Endothelial cell of umbilical vein (primary cell): ENCODE data around the gene SLC5A4.

ENCODE experiments used
- CTCF ChIP-seq, 2 donors: IDR thresholded peaks; 1 replicate in 1 of 2; 2 replicates in 1 of 2; pipeline ENCODE4 v1.5.1; 2011; ENCODE audit warnings: low read length in 2 of 2, mild to moderate bottlenecking in 2 of 2, moderate library complexity in 2 of 2, control low read depth in 1 of 2, inconsistent platforms in 1 of 2, low read depth in 1 of 2; ENCODE audit not compliant: insufficient read depth in 1 of 2; ENCODE audit errors: extremely low read depth in 1 of 2
- EZH2 ChIP-seq: IDR thresholded peaks from 2 replicates; pipeline ENCODE4 v1.6.1; 2012; ENCODE audit warnings: borderline replicate concordance, low read depth, mild to moderate bottlenecking, moderate library complexity, low read length, inconsistent platforms; ENCODE audit not compliant: severe bottlenecking
- FOS ChIP-seq: IDR thresholded peaks from 2 replicates; pipeline ENCODE4 v1.6.1; 2011; ENCODE audit warnings: mild to moderate bottlenecking, low read length, moderate library complexity, borderline replicate concordance; ENCODE audit not compliant: insufficient read depth
- GATA2 ChIP-seq: IDR thresholded peaks from 2 replicates; pipeline ENCODE4 v1.7.0; 2011; ENCODE audit warnings: low read depth, mild to moderate bottlenecking, moderate library complexity, mixed read lengths, low read length; ENCODE audit not compliant: insufficient read length, insufficient read depth
- MAX ChIP-seq: IDR thresholded peaks from 2 replicates; pipeline ENCODE4 v1.6.1; 2011; ENCODE audit not compliant: insufficient read depth, insufficient read length
- MYC ChIP-seq: IDR thresholded peaks from one replicate; pipeline ENCODE4 v1.6.1; 2011; ENCODE audit warnings: mild to moderate bottlenecking, low read depth, low read length
- POLR2A ChIP-seq: IDR thresholded peaks from 2 replicates; pipeline ENCODE4 v1.6.1; 2012; ENCODE audit warnings: low read depth, mild to moderate bottlenecking, control low read depth, low read length
- POLR2AphosphoS5 ChIP-seq: IDR thresholded peaks from 2 replicates; pipeline ENCODE4 v1.6.1; 2012; ENCODE audit warnings: low read depth, mild to moderate bottlenecking, control low read depth, low read length, moderate library complexity; ENCODE audit not compliant: insufficient read depth

- TF ChIP-seq CTCF (IDR thresholded peaks at IDR 0.05; ENCODE audit: extremely low read depth in 1 of 2, insufficient read depth in 1 of 2, low read depth in 1 of 2, low read length in 2 of 2) (no peak), MAX (no peak), POLR2A (no peak), GATA2 (no peak), POLR2AphosphoS5 (no peak), EZH2 (no peak), MYC (no peak), FOS (no peak)
Observed at GRCh38 chr22:32204040-32204855, 50.9 kb downstream of the SLC5A4 start.
